ENCODE measurements around the gene SLC26A4.

DNA sequence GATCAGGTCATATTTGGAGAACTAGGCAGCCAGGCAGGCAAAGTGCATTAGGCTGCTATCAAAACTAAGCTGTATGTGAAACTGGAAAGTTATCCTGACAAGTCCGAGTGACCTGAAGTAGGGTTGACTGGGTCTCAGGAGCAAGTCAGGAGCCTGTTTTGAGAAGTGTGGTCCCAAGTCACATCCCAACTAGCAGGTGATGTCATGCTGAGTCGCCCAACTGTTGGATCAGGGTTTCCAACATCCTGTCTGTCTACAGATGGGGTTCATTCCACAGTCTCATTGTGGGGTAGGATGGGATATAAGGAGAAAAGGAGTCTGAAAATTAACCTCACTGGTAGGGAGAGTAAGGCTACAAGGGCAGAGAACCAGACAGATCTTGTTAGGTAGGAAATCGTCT is 27.0 kb downstream of the SLC26A4 start:
- TF ChIP-seq, protein P1, sequence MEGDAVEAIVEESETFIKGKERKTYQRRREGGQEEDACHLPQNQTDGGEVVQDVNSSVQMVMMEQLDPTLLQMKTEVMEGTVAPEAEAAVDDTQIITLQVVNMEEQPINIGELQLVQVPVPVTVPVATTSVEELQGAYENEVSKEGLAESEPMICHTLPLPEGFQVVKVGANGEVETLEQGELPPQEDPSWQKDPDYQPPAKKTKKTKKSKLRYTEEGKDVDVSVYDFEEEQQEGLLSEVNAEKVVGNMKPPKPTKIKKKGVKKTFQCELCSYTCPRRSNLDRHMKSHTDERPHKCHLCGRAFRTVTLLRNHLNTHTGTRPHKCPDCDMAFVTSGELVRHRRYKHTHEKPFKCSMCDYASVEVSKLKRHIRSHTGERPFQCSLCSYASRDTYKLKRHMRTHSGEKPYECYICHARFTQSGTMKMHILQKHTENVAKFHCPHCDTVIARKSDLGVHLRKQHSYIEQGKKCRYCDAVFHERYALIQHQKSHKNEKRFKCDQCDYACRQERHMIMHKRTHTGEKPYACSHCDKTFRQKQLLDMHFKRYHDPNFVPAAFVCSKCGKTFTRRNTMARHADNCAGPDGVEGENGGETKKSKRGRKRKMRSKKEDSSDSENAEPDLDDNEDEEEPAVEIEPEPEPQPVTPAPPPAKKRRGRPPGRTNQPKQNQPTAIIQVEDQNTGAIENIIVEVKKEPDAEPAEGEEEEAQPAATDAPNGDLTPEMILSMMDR (IDR thresholded peaks at IDR 0.05; ENCODE audit: borderline replicate concordance, extremely low read depth, low read length, poor library complexity, severe bottlenecking): no peak
- TF ChIP-seq EZH2 (IDR thresholded peaks at IDR 0.05; ENCODE audit: borderline replicate concordance, low read depth, low read length, severe bottlenecking): no peak
